Renal cortex interstitium (tissue), 11 donors: Measurements from ENCODE around the gene IL13. TPM values are rescaled to one million over a fixed set of nuclear protein-coding genes. Genes with fewer than 3 reads are reported as not detected.

Experiments
- DNase-seq, 11 donors: peaks; one replicate each; pipeline ENCODE4 v3.0.0-alpha.2; 2013; ENCODE audit warnings: low read depth in 9 of 11, low spot score in 4 of 11; ENCODE audit errors: extremely low read depth in 1 of 11
- polyA plus RNA-seq, 3 donors: library from polyadenylated mRNA; unstranded; fragments of 120-200 nt; gene quantifications; one replicate each; pipeline ENCODE4 v1.2.1, GENCODE V29; 2013; ENCODE audit not compliant: insufficient read length in 3 of 3

Gene IL13
- polyA plus RNA-seq, 3 donors, result not detected

DNA sequence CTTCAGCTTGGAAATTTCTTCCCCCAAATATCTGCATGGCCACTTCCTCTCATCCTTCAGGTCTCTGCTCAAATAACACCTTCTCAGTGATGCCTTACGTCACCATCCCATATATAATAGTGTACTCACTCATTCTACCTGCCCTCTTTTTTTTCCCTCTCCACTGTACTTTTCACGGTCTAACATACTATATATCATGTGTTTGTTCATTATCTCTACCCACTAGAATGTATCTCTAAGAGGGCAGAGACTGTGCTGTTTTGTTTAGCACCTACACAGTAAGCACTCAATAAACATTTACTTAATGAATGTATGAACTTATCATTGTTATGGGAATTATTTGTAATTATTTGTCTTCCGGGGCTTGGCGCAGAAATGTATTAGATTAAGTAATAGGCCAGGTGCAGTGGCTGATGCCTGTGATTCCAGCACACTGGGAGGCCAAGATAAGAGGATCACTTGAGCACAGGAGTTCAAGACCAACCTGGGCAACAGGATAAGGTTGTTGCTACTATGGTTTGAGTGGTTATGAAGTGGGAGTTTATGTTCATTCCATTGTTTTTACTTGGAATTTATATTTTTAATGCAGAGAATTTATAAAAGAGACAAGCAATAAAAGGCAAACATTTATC is 6.0 kb upstream of the IL13 start:
- DNase-seq, result no peak

DNA sequence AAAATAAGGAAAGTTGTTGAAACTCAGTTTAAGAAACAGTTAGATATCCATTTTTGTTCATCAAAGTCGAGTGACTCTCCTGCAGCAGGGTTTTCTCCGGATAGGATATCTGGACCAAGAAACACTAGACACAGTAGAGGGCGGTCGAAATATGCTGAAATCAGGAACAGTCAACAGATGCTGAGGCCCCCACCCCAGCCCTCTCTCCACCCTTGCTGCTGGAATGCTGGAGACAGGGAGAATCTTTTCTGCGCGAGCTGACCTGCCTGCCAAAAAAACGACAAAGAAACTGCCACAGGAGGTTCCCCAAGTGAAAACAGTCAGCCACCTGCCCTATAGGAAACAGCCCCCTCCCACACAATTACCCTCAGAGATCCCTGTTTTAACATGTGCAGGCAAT is 4.3 kb upstream of the IL13 start:
- no peak for DNase-seq

DNA sequence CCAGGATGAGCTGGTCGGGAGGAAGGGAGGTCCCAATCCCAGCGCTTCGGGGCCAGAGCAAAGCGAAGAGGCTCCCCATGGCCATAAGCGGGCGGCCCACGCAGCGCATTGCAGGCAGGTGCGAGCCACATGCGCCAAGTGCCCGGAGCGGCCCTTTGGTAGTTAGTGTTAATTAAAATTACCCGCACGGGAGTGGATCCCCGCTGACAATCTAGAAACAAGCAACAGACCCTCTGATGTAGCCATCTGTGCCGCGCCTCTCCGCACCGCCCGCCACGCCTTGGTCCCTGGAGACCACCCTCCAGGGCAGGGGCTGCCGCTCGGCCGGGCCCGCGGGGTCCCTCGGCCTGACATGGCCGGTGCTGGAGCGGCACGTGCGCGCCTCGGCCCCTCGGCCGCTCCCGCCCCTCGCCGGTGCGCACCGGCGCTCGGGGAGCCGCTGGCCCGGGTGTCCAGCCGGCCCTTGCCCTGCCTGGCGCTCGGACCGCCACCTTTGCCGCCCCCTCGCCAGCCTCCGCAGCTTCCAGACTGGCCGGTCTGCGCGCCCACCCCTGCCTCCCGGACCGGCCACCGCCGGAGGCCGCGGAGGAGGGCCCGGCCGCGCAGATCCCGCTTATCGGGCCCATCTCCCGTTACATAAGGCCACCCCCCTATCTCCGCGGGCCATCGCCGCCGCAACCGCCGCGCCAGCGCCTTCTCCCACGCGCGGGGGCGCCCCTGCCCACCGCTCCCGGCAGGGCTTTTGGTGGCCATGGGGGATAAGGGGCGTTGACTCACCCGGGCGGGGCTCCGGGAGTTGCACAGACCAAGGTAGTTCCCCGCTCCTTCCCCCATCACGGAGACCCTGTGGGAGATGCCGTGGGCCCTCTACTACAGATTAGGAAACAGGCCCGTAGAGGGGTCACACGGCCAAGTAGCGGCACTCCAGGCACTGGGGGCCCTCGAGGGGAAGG is 1.9 kb upstream of the IL13 start:
- peak in 3 of 11 donors; percentile 14 to 38 (median 22) for DNase-seq

- DNase-seq, result peak in 1 of 11 donors; percentile 2
Observed at GRCh38 chr5:132656774-132657355, 1.1 kb upstream of the IL13 start.

- DNase-seq, result no peak
Observed at GRCh38 chr5:132658381-132659302, 669 bp downstream of the IL13 start.

- no peak for DNase-seq
Observed at GRCh38 chr5:132659598-132660493, 1.9 kb downstream of the IL13 start.

GRCh38 chr5:132661231-132662003 is 3.4 kb downstream of the IL13 start:
- no peak for DNase-seq

GRCh38 chr5:132662004-132662401 is 4.0 kb downstream of the IL13 start:
- DNase-seq, result no peak

DNA sequence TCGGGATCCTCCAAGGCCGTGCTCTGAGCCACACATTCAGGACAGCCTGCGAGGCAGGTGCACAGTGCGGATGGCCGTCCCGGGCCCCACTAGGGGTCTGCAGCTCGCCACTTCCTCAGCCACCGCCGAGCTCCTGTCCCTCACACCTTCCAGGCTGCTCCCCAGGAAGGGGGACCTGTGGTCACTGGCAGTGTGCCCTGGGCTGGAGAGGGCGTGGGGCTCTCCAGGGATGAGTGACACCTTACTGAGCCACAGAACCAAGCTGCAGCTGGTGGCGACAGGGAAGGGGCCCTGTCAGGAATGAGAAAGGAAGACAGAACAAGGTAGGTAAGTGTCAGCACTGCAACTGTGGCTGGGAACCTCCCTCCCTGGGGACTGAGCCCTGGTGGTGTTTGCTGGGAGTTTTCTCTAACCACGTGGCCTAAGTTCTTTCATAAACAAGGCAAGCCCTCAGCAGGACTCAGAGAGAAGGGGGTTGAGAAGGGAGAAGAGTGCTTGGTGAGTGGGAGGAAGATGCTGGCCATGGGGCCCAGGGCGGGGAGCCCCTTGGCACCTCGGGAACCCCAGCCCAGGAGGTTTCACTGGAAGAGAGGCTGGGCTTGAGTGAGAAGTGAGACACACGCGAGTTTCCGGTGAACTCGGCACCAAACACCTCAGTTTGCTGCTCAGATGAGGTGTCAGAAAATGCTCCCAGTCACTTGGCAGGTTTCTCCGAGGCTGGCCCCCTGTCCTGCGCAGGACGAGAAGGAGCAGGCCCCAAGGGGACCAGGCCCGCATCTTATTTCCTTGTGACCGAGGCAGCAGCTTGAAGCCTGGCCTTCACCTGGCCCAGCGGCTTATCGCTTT is 5.2 kb downstream of the IL13 start:
- no peak for DNase-seq

DNA sequence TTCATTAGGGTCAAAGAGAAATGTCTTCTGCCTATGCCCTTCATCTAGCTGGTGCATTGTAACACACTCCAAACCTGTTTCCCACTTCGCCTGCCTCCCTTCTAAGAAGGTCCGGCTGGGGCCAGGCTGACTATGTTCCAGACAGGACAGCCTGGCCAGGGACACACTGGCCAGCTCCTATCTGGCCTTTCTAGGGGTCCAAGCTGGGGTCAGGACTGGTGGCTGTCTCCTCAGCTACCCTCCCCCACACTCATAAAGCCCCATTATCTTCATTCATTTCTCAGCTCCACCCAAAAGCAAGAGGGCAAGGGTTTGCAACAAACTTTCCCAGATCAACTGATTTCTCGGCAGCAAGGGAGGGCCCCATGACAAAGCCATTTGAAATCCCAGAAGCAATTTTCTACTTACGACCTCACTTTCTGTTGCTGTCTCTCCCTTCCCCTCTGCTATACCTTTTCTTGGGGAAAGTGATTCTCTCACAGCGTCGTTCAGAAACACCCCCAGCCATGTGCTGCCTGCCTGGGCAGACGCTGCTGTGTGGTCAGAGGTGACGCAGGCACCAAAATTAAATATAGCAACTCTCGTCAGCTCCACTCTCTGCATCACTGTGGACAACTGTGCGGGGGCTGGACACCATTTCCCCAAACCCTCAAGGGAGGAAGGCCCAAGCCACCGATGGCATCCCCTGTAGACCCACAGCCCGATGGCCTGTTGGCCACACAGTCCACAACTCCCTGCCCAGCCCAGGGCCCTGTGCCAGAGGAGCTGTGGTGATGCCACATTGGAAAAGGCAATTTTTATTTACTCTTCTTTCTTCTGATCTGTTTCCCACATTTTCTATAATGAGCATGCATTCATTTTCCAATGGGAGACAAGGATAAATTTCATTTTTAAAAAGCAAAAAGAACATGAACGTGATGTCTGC is 6.1 kb downstream of the IL13 start:
- DNase-seq, result no peak

DNA sequence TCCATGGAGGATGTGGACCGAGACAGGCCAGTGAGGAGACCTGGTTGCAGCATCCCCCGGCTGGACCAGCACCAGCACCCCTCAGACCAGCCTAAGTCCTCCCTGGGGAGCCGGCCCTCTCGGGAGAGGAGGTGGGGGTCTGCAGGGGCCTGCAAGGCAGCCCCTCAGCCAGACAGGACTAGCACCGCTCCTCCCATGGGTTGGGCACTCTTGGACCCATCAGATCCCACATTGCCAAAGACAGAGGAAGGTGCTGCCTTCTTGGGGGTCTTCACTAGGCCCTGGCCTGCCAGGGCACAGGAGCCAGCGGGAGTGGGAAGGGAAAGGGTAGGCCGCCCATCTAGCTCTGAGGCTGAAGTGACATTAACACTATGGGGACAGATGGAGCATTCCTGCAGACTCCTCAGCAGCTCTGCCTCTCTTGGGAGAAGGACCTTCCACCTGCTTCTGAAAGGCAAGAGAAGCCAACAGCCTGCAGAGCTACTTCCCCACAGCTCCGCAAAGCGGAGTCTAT is 6.8 kb downstream of the IL13 start:
- DNase-seq, result no peak

GRCh38 chr5:132665574-132666080 is 7.7 kb downstream of the IL13 start:
- no peak for DNase-seq

- DNase-seq, result no peak
Observed at GRCh38 chr5:132666310-132667123, 8.5 kb downstream of the IL13 start.

GRCh38 chr5:132667309-132667708 is 9.3 kb downstream of the IL13 start:
- no peak for DNase-seq
